H1 (cell line): ENCODE data around the gene FAAH2. TPM values are rescaled to one million over a fixed set of nuclear protein-coding genes. Genes with fewer than 3 reads are reported as not detected.
"Not testable (repeated sequence)": the region's sequence is repeated elsewhere in the genome, so short reads cannot be mapped to it uniquely, and the experiment has no call there.

Experiments
- CTCF ChIA-PET: fragments of 300-600 bp; sonication (Branson Sonifier 250); formaldehyde crosslinking; loops from one replicate; lab custom pipeline; 2021; ENCODE audit not compliant: partially characterized antibody; lab: Charles Lee
- POLR2A ChIA-PET: fragments of 300-600 bp; sonication (Branson Sonifier 250); formaldehyde crosslinking; loops from one replicate; lab custom pipeline; 2021; ENCODE audit warnings: inconsistent platforms; ENCODE audit not compliant: partially characterized antibody; lab: Charles Lee
- DNase-seq, 2 experiments: peaks; one replicate each; pipeline versions ENCODE4 v3.0.0 to v3.0.0-alpha.2; 2010 to 2022; ENCODE audit warnings: low spot score in 2 of 2, low read depth in 1 of 2, mixed read lengths in 1 of 2
- FAIRE-seq: peaks from 2 replicates; lab custom pipeline; 2011; peaks lifted over from hg19 to GRCh38; lab: Jason Lieb, UNC
- H2AFZ ChIP-seq: 2 replicates; pipeline ENCODE4 v1.8.1; 2012; ENCODE audit warnings: low read length, inconsistent platforms
- H2AK5ac ChIP-seq: 2 replicates; pipeline ENCODE4 v1.6.1; 2013; ENCODE audit warnings: low read depth, low read length
- H2BK120ac ChIP-seq: replicated peaks from 2 replicates; pipeline ENCODE3; 2013; ENCODE audit warnings: low read depth, low read length, inconsistent platforms
- H2BK12ac ChIP-seq: 2 replicates; pipeline ENCODE4 v1.6.1; 2013; ENCODE audit warnings: low read depth, low read length
- H2BK15ac ChIP-seq: 2 replicates; pipeline ENCODE4 v1.6.1; 2013; ENCODE audit warnings: low read length
- H2BK20ac ChIP-seq: 2 replicates; pipeline ENCODE4 v1.6.1; 2013; ENCODE audit warnings: low read length
- H2BK5ac ChIP-seq: 2 replicates; pipeline ENCODE4 v1.6.1; 2013; ENCODE audit warnings: low read depth, low read length
- H3K14ac ChIP-seq: 2 replicates; pipeline ENCODE4 v1.6.1; 2013; ENCODE audit warnings: inconsistent platforms; ENCODE audit not compliant: insufficient read length
- H3K18ac ChIP-seq: 2 replicates; pipeline ENCODE4 v1.6.1; 2013; ENCODE audit warnings: low read length; ENCODE audit errors: extremely low read depth
- H3K23ac ChIP-seq: 2 replicates; pipeline ENCODE4 v1.6.1; 2013; ENCODE audit warnings: inconsistent platforms; ENCODE audit not compliant: insufficient read length
- H3K23me2 ChIP-seq: 2 replicates; pipeline ENCODE4 v1.6.1; 2013; ENCODE audit warnings: low read depth, low read length
- H3K27ac ChIP-seq: 2 replicates; pipeline ENCODE4 v1.6.1; 2011; ENCODE audit warnings: low read depth, low read length, inconsistent platforms
- H3K27me3 ChIP-seq, 4 experiments: replicated peaks in 1 of 4; 1 replicate in 1 of 4; 2 replicates in 3 of 4; pipeline versions ENCODE4 v1.6.1 to v1.8.1; 2011 to 2013; ENCODE audit warnings: low read length in 3 of 4, mild to moderate bottlenecking in 3 of 4, inconsistent platforms in 2 of 4, mixed read lengths in 2 of 4, moderate library complexity in 1 of 4; ENCODE audit not compliant: control insufficient read depth in 3 of 4, insufficient read depth in 3 of 4; ENCODE audit errors: extremely low read depth in 1 of 4
- H3K36me3 ChIP-seq, 4 experiments: 2 replicates each; pipeline versions ENCODE4 v1.6.1 to v1.8.1; 2011 to 2013; ENCODE audit warnings: mild to moderate bottlenecking in 4 of 4, low read length in 3 of 4, moderate library complexity in 2 of 4, control low read depth in 1 of 4, inconsistent platforms in 1 of 4; ENCODE audit not compliant: insufficient read depth in 4 of 4, control insufficient read depth in 2 of 4
- H3K4ac ChIP-seq: replicated peaks from 2 replicates; pipeline ENCODE3; 2013; ENCODE audit warnings: low read length, low read depth, mixed read lengths, inconsistent platforms; ENCODE audit not compliant: insufficient read length
- H3K4me1 ChIP-seq, 4 experiments: replicated peaks in 1 of 4; 1 replicate in 1 of 4; 2 replicates in 3 of 4; pipeline versions ENCODE4 v1.6.1 to v1.8.1; 2011 to 2013; ENCODE audit warnings: low read length in 3 of 4, inconsistent platforms in 2 of 4, mixed read lengths in 1 of 4; ENCODE audit not compliant: insufficient read depth in 4 of 4, control insufficient read depth in 3 of 4
- H3K4me2 ChIP-seq, 2 experiments: 2 replicates each; pipeline versions ENCODE4 v1.6.1 to v1.8.1; 2011 to 2013; ENCODE audit warnings: low read depth in 2 of 2, low read length in 2 of 2, control low read depth in 1 of 2, inconsistent platforms in 1 of 2, mild to moderate bottlenecking in 1 of 2; ENCODE audit not compliant: insufficient read depth in 1 of 2
- H3K4me3 ChIP-seq, 4 experiments: fragments of 200-600, 300-600 bp in 1 of 4; sonication (generic), shearing (Covaris generic), sonication (Bioruptor Twin) in 1 of 4; 2 replicates each; pipeline versions ENCODE4 v1.5.1 to v1.8.1; 2011 to 2016; ENCODE audit warnings: low read length in 4 of 4, low read depth in 3 of 4, control low read depth in 2 of 4, inconsistent platforms in 2 of 4, mild to moderate bottlenecking in 2 of 4, mixed read lengths in 1 of 4, moderate library complexity in 1 of 4; ENCODE audit not compliant: insufficient read depth in 2 of 4; ENCODE audit errors: extremely low read depth in 1 of 4
- H3K56ac ChIP-seq: replicated peaks from 2 replicates; pipeline ENCODE3; 2013; ENCODE audit warnings: low read depth, mild to moderate bottlenecking, mixed read lengths, low read length, inconsistent platforms; ENCODE audit not compliant: insufficient read length
- H3K79me1 ChIP-seq: 2 replicates; pipeline ENCODE4 v1.6.1; 2013; ENCODE audit warnings: low read depth, low read length, control low read depth
- H3K79me2 ChIP-seq, 2 experiments: 2 replicates each; pipeline versions ENCODE4 v1.6.1 to v1.8.1; 2012 to 2013; ENCODE audit warnings: low read length in 2 of 2, mild to moderate bottlenecking in 2 of 2, inconsistent platforms in 1 of 2; ENCODE audit not compliant: insufficient read depth in 2 of 2, control insufficient read depth in 1 of 2
- H3K9ac ChIP-seq, 4 experiments: replicated peaks in 1 of 4; 1 replicate in 1 of 4; 2 replicates in 3 of 4; pipeline versions ENCODE4 v1.6.1 to v1.8.1; 2011 to 2013; ENCODE audit warnings: low read depth in 3 of 4, low read length in 3 of 4, control low read depth in 2 of 4, mild to moderate bottlenecking in 2 of 4, moderate library complexity in 2 of 4, inconsistent platforms in 1 of 4; ENCODE audit errors: extremely low read depth in 1 of 4
- H3K9me3 ChIP-seq, 2 experiments: 2 replicates each; pipeline versions ENCODE4 v1.6.1 to v1.8.1; 2012 to 2013; ENCODE audit warnings: mild to moderate bottlenecking in 2 of 2, moderate library complexity in 2 of 2, control low read depth in 1 of 2, inconsistent platforms in 1 of 2, low read depth in 1 of 2, low read length in 1 of 2, mixed read lengths in 1 of 2; ENCODE audit not compliant: insufficient read depth in 2 of 2
- H4K20me1 ChIP-seq, 2 experiments: replicated peaks in 1 of 2; 2 replicates each; pipeline versions ENCODE3 to v1.8.1; 2011 to 2013; ENCODE audit warnings: inconsistent platforms in 2 of 2, low read length in 2 of 2, mild to moderate bottlenecking in 1 of 2; ENCODE audit not compliant: insufficient read depth in 2 of 2, control insufficient read depth in 1 of 2
- H4K5ac ChIP-seq: 2 replicates; pipeline ENCODE4 v1.6.1; 2013; ENCODE audit warnings: low read length, low read depth, mixed read lengths, inconsistent platforms; ENCODE audit not compliant: insufficient read length
- H4K8ac ChIP-seq: 2 replicates; pipeline ENCODE4 v1.8.0; 2013; ENCODE audit warnings: mild to moderate bottlenecking, moderate library complexity, low read length, inconsistent platforms; ENCODE audit not compliant: insufficient read depth; ENCODE audit errors: extremely low read depth
- H4K91ac ChIP-seq: replicated peaks from 2 replicates; pipeline ENCODE3; 2013; ENCODE audit warnings: low read length, mixed read lengths, inconsistent platforms; ENCODE audit not compliant: insufficient read length
- WGBS, 2 experiments: shearing (Covaris generic) in 1 of 2; methylation state at CpG; one replicate each; pipeline versions ENCODE4 v1.1.6 to v1.1.7; 2013 to 2015; ENCODE audit warnings: low lambda C conversion rate in 2 of 2, mixed read lengths in 2 of 2, inconsistent platforms in 1 of 2, low coverage in 1 of 2, missing lambda C conversion rate in 1 of 2; ENCODE audit not compliant: insufficient replicate concordance in 2 of 2, insufficient coverage in 1 of 2, insufficient read length in 1 of 2; ENCODE audit errors: extremely low coverage in 1 of 2, missing lambda C conversion rate in 1 of 2; 5-methylcytosine and 5-hydroxymethylcytosine counted together
- polyA plus RNA-seq, 7 experiments: library from polyadenylated mRNA; depleted of rRNA in 3 of 7; stranded (reverse) in 5 of 7; unstranded in 2 of 7; fragments of >200 nt in 5 of 7; fragments of 200-250 nt in 2 of 7; gene quantifications; 1 replicate in 5 of 7; 2 replicates in 1 of 7; 4 replicates in 1 of 7; pipeline versions ENCODE4 v1.2.1 to v1.2.3, GENCODE V29; 2011 to 2013; ENCODE audit warnings: missing spikeins in 2 of 7, mixed read lengths in 2 of 7
- total RNA-seq: library from RNA; stranded (reverse); fragmentation: NEBNext Ultra II Directional; extraction: Animal tissue kit (Norgen Biotek cat#: 25700); gene quantifications from 2 replicates; pipeline ENCODE4 v1.2.1, GENCODE V29; 2021

FAAH2 gene
- total and polyA plus RNA-seq, 2 of the 8 experiments (the other 6 are each of a cell fraction or from before 2014, with no cell fraction given), result 3.6 to 4.4 TPM

DNA sequence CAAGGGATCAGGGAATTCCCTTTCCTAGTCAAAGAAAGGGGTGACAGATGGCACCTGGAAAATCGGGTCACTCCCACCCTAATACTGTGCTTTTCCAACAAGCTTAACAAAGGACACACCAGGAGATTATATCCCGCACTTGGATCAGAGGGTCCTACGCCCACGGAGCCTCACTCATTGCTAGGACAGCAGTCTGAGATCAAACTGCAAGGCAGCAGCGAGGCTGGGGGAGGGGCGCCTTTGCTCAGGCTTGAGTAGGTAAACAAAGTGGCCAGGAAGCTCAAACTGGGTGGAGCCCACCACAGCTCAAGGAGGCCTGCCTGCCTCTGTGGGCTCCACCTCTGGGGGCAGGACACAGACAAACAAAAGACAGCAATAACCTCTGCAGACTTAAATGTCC is 9.2 kb downstream of the FAAH2 start:
- H3K27ac ChIP-seq, H4K91ac ChIP-seq, H3K36me3 ChIP-seq, H3K9ac ChIP-seq, H2AK5ac ChIP-seq, H2BK20ac ChIP-seq, H3K18ac ChIP-seq, CTCF ChIA-PET, H3K27me3 ChIP-seq, H2BK5ac ChIP-seq, H3K79me2 ChIP-seq, H4K8ac ChIP-seq, H2BK120ac ChIP-seq, H3K23ac ChIP-seq, H3K4me1 ChIP-seq, POLR2A ChIA-PET, H3K14ac ChIP-seq, H3K79me1 ChIP-seq, H3K23me2 ChIP-seq, H2BK15ac ChIP-seq, H2BK12ac ChIP-seq, H3K4me2 ChIP-seq, H3K56ac ChIP-seq, H3K4ac ChIP-seq, H2AFZ ChIP-seq, H4K20me1 ChIP-seq, DNase-seq, H3K4me3 ChIP-seq, FAIRE-seq, H4K5ac ChIP-seq: not testable (repeated sequence)
- 98% methylated on average over 5 of the region's 6 CpGs; no CpG with 5 or more reads in 1 of the 2 experiments for WGBS, 2 experiments
- H3K9me3 ChIP-seq, result peaks cover 5 to 12% of the 10 kb centered on the region in 2 experiments; a peak in 2 of 4 replicates
